Measurements from ENCODE around the gene HNRNPAB.

DNA sequence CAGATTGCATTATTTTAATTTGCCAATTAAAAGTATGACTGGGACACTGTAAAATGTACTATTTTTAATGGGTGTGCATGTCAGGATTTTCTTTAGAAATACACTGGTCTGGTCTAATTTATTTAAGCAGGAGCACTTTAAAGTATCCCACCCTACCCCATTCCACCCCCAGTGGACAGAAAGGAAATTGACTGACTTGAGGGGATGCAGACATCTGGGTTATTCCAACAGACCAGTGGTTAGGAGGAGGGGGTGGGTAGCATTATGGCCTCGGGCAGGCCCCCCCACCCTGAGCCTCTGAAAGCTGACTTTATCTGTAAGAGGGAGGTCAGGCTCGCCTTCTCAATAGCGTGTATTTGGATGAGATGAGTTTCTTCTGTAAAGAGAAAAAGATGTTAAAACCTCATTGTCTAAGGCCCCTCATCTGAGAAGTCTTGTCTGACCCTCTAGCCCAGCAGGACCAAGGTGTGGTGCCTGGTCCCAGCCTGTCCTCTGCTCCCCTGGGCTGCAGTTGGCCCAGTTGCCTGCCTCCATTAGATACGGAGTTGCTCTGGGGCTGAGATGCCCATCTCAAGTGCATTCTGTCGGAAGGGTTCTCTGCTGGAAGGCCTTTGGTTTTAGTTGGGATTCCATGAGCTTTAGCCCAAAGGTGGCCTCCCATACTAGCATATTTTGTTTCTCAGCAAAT, 4.4 kb downstream of the HNRNPAB start:
- TF ChIP-seq, protein P1, sequence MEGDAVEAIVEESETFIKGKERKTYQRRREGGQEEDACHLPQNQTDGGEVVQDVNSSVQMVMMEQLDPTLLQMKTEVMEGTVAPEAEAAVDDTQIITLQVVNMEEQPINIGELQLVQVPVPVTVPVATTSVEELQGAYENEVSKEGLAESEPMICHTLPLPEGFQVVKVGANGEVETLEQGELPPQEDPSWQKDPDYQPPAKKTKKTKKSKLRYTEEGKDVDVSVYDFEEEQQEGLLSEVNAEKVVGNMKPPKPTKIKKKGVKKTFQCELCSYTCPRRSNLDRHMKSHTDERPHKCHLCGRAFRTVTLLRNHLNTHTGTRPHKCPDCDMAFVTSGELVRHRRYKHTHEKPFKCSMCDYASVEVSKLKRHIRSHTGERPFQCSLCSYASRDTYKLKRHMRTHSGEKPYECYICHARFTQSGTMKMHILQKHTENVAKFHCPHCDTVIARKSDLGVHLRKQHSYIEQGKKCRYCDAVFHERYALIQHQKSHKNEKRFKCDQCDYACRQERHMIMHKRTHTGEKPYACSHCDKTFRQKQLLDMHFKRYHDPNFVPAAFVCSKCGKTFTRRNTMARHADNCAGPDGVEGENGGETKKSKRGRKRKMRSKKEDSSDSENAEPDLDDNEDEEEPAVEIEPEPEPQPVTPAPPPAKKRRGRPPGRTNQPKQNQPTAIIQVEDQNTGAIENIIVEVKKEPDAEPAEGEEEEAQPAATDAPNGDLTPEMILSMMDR (IDR thresholded peaks at IDR 0.05; ENCODE audit: low read length), result peak; percentile 18
- TF ChIP-seq EZH2phosphoT487 (IDR thresholded peaks at IDR 0.05; ENCODE audit: low read length) (no peak), EZH2 (optimal IDR thresholded peaks at IDR 0.05; ENCODE audit: low read depth, low read length) (no peak)
